Thyroid gland (tissue), 4 donors: ENCODE data around the gene BTF3L4.

Experiments
- CTCF ChIP-seq, 6 experiments: fragments of 200-600 bp in 3 of 6; fragments of 450-650 bp in 3 of 6; sonication (generic) in 3 of 6; IDR thresholded peaks; one replicate each; pipeline ENCODE4 v1.5.1; 2016 to 2019; ENCODE audit warnings: antibody characterized with exemption in 6 of 6, mild to moderate bottlenecking in 2 of 6, inconsistent platforms in 1 of 6, moderate library complexity in 1 of 6
- POLR2A ChIP-seq, 2 donors: fragments of 450-650 bp; IDR thresholded peaks; one replicate each; pipeline ENCODE4 v1.6.1; 2017; ENCODE audit warnings: antibody characterized with exemption in 2 of 2, mild to moderate bottlenecking in 2 of 2, moderate library complexity in 1 of 2

- TF ChIP-seq CTCF (IDR thresholded peaks at IDR 0.05) = peak; percentile 36 to 83 (median 70)
- TF ChIP-seq POLR2A (IDR thresholded peaks at IDR 0.05) = no peak
Observed at GRCh38 chr1:52127181-52128180, 71.4 kb downstream of the BTF3L4 start.
